Inflammatory macrophage (primary cell): ENCODE data around the gene F11.
"Not testable (repeated sequence)": the region's sequence is repeated elsewhere in the genome, so short reads cannot be mapped to it uniquely, and the experiment has no call there.

ENCODE experiments used
- DNase-seq, 2 donors: peaks; one replicate each; pipeline ENCODE4 v3.0.0-alpha.2; 2020 to 2022

Gene F11

GRCh38 chr4:186250760-186251159 lies 15.2 kb upstream of the F11 start:
- no peak for DNase-seq

GRCh38 chr4:186255122-186255521 lies 10.9 kb upstream of the F11 start:
- no peak for DNase-seq

GRCh38 chr4:186258216-186258811 lies 7.7 kb upstream of the F11 start:
- no peak for DNase-seq

GRCh38 chr4:186260117-186260503 lies 5.9 kb upstream of the F11 start:
- no peak for DNase-seq

- DNase-seq = no peak
These were observed 5.2 kb upstream of the F11 start for GRCh38 chr4:186260504-186261448.

DNA sequence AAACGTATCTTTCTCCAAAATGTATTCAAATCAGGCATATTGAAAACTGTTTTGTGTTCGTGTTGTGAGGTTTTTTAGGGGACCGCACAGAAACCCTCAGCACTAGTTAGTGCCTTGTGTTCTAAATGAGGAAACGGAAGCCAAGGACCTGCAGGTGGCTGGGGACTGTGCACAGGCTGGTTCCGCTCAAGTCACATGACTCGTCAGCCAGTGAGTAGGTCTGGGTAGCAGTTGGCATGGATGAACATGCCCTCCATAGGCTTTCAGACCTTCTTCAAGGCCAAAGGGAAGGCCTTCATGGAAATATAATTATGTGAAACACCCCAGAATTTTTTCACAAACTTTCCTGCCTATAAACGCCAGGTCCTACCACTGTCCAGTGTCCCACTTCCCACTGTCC lies 1.3 kb upstream of the F11 start:
- no peak for DNase-seq

DNA sequence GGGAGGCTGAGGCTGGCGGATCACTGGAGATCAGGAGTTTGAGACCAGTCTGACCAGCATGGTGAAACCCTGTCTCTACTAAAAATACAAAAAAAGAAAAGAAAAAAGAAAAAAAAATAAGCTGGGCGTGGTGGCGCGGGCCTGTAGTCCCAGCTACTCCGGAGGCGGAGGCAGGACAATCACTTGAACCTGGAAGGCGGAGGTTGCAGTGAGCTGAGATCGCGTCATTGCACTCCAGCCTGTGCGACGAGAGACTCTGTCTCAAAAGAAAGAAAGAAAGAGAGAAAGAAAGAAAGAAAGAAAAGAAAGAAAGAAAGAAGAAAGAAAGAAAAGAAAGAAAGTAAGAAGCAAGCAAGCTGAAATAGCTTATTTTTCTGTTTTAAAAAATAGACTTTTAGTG lies 739 bp upstream of the F11 start:
- DNase-seq = not testable (repeated sequence)

- DNase-seq = no peak
These were observed 904 bp downstream of the F11 start for GRCh38 chr4:186266729-186267456.

DNA sequence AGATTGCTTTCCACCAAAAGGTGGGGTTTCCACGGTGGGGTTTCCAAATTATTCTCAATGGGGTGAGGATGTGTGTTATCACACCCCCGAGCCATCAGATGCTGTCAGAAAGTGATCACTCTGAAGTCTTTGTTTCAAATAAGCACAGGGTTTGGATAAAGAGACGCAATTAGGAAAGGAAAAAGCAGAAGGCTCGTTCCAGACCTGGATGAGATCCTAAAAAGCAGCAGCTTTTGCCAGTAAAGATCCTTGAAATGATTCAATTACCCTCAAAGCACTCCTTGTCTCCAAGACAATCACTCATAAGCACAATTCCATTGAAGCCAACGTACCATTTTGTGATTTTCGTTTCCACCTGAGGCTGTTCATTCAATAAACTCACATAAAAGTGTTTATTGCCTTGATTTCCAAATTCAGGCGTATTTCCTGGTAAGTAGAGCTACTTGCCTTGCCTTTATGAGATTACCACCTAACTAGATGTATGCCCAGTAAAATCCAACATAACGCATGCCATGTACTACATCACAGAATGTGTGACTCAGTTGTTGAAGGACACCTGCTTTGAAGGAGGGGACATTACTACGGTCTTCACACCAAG lies 5.2 kb downstream of the F11 start:
- no peak for DNase-seq

DNA sequence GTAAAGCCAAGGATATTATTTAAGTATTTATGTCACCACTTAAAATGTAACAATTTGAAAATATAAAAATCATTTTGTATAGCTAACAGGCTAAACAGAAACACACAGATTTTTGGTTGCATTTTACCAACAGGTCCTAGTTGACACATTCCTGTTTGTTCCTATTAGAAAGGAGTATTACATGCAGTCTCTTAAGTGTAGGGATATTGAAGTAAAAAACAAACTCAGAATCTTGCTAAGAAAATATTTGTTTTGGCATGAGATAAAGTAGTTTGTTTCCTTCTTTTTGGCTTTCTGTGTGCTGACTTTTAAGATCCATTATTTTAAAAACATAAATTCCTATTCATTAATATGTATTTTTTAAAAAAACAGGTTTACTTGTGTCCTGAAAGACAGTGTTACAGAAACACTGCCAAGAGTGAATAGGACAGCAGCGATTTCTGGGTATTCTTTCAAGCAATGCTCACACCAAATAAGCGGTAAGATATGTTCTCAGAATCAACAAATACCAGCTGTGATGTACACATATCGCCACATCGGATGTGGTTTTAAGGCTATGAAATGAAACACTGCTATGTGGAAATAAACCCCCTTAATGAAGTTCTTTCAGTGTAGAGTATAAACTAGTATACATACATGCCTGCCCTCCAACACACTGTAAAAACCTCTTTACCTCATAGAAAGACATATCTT lies 6.9 kb downstream of the F11 start:
- DNase-seq = no peak

DNA sequence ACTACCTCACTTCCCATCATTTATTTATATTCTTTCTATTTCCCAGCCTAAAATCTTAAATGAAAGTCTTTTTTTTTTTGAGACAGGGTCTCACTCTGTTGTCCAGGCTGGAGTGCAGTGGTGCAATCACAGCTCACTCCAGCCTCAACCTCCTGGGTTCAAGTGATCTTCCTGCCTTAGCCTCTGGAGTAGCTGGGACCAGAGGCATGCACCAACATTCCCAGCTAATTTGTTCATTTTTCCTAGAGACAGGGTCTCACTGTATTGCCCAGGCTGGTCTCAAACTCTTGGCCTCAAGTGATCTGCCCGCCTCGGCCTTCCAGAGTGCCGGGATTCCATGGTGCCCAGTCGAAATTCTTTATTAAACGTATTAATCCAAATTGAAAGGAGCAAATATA lies 7.4 kb downstream of the F11 start:
- not testable (repeated sequence) for DNase-seq

- no peak for DNase-seq
These were observed 17.3 kb downstream of the F11 start for GRCh38 chr4:186283311-186283710.

DNA sequence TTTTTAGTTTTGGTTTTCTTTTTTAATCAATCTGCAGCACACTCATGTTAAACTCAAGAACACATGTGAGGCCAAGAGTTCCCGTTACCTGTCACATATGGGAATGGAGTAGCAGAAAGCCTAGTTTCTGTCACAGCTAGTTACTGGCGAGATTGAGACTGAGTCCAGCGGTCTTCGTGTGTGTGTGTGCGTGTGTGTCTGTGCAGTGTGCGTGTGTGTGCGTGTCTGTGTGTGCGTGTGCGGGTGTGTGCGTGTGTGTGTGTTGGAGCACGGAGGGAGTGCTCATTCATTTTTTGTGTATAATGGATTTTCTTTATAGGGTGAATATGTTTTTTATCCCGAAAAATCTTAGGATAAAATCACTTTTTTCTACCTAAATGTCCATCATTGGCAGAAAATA lies 19.2 kb downstream of the F11 start:
- DNase-seq = no peak

DNA sequence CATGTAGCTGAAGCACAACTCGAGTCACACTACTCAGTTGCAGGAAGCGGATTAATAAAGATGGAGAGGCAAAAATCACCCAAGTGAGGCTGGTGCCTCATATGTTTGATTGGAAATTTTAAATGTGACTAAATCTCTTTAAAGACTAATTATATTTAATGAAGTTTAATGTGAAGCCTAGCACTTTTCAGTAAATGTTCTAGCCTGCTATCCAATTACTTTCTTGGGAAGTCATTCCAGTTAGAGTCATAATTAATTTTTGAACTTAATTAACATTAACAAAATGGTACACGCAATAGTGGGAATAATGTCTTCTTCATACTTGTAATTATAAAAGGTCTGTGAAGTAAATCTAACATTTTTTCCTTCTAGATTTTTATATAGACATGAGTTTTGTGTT lies 20.6 kb downstream of the F11 start:
- DNase-seq = no peak

- no peak for DNase-seq
These were observed 25.4 kb downstream of the F11 start for GRCh38 chr4:186291256-186291890.

DNA sequence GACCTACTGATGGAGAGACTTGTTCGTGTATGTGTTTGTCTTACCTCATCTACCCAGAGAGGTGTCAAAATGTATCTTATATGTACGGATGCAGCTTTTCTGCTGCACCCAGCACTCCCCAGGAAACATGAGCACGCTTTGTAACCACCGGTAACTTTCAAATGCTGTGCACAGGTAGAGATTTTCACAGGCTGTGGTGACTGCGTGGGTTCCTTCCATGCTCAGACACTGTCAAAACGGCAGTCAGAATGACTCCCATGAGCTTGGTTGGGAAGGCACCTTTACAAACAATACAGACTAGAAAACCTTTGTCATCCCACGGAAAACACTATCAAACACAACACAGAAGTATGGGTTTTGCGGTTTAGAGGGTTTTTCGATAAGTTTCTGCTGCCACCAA lies 28.2 kb downstream of the F11 start:
- DNase-seq = no peak

DNA sequence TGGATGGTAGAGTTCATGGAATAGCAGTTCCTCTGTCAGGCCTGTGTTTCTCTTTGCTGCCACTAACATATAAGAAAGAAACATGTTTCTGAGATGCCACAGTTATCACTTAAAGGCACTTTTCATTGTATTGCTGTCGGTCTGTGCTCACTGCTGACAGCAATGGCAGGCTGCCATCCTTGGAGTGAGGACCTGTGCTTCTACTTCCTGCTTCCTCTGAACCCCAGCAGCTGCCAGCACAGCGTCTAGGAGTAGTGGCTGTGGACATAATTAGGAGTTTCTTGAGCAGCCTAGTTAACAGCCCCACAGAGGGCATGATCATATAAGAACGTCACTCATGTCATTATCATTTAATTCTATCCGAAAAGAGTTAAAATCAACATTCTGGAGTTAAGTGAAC lies 30.5 kb downstream of the F11 start:
- no peak for DNase-seq

DNA sequence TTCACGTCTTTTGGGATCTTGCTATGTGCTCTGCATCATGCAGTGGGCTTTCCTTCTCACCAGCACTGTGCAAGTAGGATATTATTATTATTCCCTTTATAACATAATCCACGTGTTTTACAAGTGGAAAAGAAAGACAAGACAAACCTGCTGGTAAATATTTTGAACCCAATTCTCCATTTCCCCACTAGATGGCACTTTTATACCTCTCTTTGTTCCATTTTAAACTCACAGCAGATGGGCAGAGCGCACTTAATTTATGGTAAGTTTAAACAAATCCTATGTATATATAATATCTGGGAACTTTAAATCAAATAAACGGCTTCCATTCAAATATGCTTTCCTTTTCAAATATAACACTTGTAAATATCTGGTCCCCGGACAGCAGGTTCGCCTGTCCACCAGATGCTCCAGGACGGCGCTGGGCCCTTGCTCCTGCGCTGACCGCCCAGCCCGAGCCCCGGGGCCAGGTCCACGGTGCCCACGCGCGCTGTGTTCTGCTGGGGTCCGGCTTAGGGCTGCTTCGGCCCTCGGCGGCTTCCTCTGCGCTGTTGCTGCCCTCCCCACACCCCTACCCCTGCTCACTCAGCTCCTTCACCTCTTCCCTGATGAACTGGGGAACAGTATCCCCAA lies 31.1 kb downstream of the F11 start:
- DNase-seq = peak; percentile 13 to 16

DNA sequence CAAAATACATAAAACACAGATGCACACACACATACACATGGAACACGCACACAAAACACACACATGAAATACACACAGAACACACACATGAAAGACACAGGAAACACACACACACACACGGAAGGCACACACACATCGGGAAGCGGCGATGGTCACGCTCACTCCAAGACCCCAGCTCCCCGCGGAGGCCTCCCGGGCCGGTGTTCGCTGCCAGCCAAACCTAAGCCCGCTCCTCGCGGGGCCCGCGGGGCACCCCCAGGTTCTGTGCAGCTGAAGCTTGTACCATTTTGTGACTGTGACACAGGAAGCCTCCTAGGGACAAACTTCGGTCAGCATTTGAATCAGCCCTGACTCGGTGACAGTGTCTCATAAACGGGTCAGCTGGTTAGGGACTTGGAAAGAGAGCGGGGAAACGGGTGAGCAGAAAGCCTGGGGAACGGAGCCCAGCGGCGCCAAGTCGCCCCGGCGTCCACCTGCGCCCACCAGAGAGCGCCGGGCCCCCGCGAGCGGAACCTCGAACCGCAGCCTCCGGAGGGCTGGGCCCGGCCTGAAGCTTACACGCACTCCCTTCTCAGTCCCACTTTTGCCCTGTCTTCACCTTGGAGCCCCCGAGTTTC lies 32.1 kb downstream of the F11 start:
- DNase-seq = no peak

- DNase-seq = no peak
These were observed 33.3 kb downstream of the F11 start for GRCh38 chr4:186299291-186299690.
